Astrocyte (in vitro differentiated cells and primary cell): ENCODE results near the gene AFF3. TPM values are rescaled to one million over a fixed set of nuclear protein-coding genes. Genes with fewer than 3 reads are reported as not detected.
A peak's percentile ranks its signal among the peaks of the same experiment; 100 is the strongest.

Experiments used
- DNase-seq: peaks from one replicate; pipeline ENCODE4 v3.0.0-alpha.2; 2010; ENCODE audit warnings: low read depth
- FAIRE-seq: peaks from 2 replicates; lab custom pipeline; 2011; peaks lifted over from hg19 to GRCh38; lab: Jason Lieb, UNC
- H2AFZ ChIP-seq: 2 replicates; pipeline ENCODE4 v1.6.0; 2012; ENCODE audit warnings: low read depth, low read length, inconsistent platforms
- H3K27ac ChIP-seq: 2 replicates; pipeline ENCODE4 v1.5.1; 2011; ENCODE audit warnings: low read depth, low read length, inconsistent platforms
- H3K27me3 ChIP-seq: 2 replicates; pipeline ENCODE4 v1.6.0; 2011; ENCODE audit warnings: low read length, inconsistent platforms; ENCODE audit not compliant: insufficient read depth
- H3K36me3 ChIP-seq: 2 replicates; pipeline ENCODE4 v1.5.1; 2011; ENCODE audit warnings: low read length, inconsistent platforms; ENCODE audit not compliant: insufficient read depth
- H3K4me1 ChIP-seq: 2 replicates; pipeline ENCODE4 v1.5.1; 2011; ENCODE audit warnings: low read length, inconsistent platforms; ENCODE audit not compliant: insufficient read depth
- H3K4me2 ChIP-seq: 2 replicates; pipeline ENCODE4 v1.6.0; 2012; ENCODE audit warnings: low read length, inconsistent platforms
- H3K4me3 ChIP-seq: 2 replicates; pipeline ENCODE4 v1.5.1; 2011; ENCODE audit warnings: low read depth, mild to moderate bottlenecking, low read length, inconsistent platforms; ENCODE audit not compliant: insufficient read depth
- H3K79me2 ChIP-seq: 2 replicates; pipeline ENCODE4 v1.6.0; 2012; ENCODE audit warnings: mild to moderate bottlenecking, low read length, inconsistent platforms; ENCODE audit not compliant: insufficient read depth
- H3K9ac ChIP-seq: 2 replicates; pipeline ENCODE4 v1.6.0; 2012; ENCODE audit warnings: mild to moderate bottlenecking, low read length, inconsistent platforms
- H3K9me3 ChIP-seq: 2 replicates; pipeline ENCODE4 v1.5.1; 2012; ENCODE audit warnings: low read depth, mild to moderate bottlenecking, low read length, inconsistent platforms; ENCODE audit not compliant: insufficient read depth
- H4K20me1 ChIP-seq: 2 replicates; pipeline ENCODE4 v1.6.0; 2012; ENCODE audit warnings: low read length, inconsistent platforms; ENCODE audit not compliant: insufficient read depth
- H3K27ac Mint-ChIP-seq: one replicate; pipeline ENCODE4 v1.8.0; 2021; ENCODE audit warnings: mild to moderate bottlenecking, mixed read lengths; ENCODE audit not compliant: unreplicated experiment
- H3K27me3 Mint-ChIP-seq: one replicate; pipeline ENCODE4 v1.8.0; 2021; ENCODE audit warnings: low read depth, mixed read lengths; ENCODE audit not compliant: unreplicated experiment
- H3K36me3 Mint-ChIP-seq: one replicate; pipeline ENCODE4 v1.8.0; 2021; ENCODE audit warnings: low read depth, mixed read lengths; ENCODE audit not compliant: unreplicated experiment
- H3K4me1 Mint-ChIP-seq: one replicate; pipeline ENCODE4 v1.8.0; 2021; ENCODE audit warnings: low read depth, mixed read lengths; ENCODE audit not compliant: unreplicated experiment
- H3K4me3 Mint-ChIP-seq: one replicate; pipeline ENCODE4 v1.8.0; 2021; ENCODE audit warnings: mild to moderate bottlenecking, moderate library complexity, mixed read lengths; ENCODE audit not compliant: unreplicated experiment
- H3K9me3 Mint-ChIP-seq: one replicate; pipeline ENCODE4 v1.8.0; 2021; ENCODE audit warnings: mild to moderate bottlenecking, mixed read lengths; ENCODE audit not compliant: unreplicated experiment
- CTCF ChIP-seq: IDR thresholded peaks from 2 replicates; pipeline ENCODE4 v1.5.1; 2011; ENCODE audit warnings: low read depth, mild to moderate bottlenecking, inconsistent platforms, low read length, moderate library complexity; ENCODE audit not compliant: insufficient read depth
- EZH2 ChIP-seq: IDR thresholded peaks from 2 replicates; pipeline ENCODE4 v1.6.1; 2012; ENCODE audit warnings: mild to moderate bottlenecking, low read length, inconsistent platforms; ENCODE audit not compliant: insufficient read depth
- total RNA-seq: library from RNA; stranded (reverse); gene quantifications from 2 replicates; pipeline ENCODE4 v1.2.1, GENCODE V29; 2021

Gene AFF3
- total RNA-seq, 1 donor from 2014 or later = 14.7 TPM

- H3K27me3 ChIP-seq = no peaks in the 10 kb centered on the region
- peaks cover 3% of the 10 kb centered on the region for H3K9me3 ChIP-seq
- no peaks in the 10 kb centered on the region for H3K79me2 ChIP-seq
- H3K27ac Mint-ChIP-seq = no peak overlapping the region
- TF ChIP-seq EZH2 (no peak), CTCF (no peak)
- H3K36me3 Mint-ChIP-seq = peaks cover 10% of the 10 kb centered on the region
- H3K27me3 Mint-ChIP-seq = no peaks in the 10 kb centered on the region
- no peak overlapping the region for H2AFZ ChIP-seq
- H4K20me1 ChIP-seq = no peaks in the 10 kb centered on the region
- no peaks in the 10 kb centered on the region for H3K36me3 ChIP-seq
- H3K9ac ChIP-seq = no peak overlapping the region
- FAIRE-seq (no peak), DNase-seq (peak; percentile 38)
- H3K4me2 ChIP-seq = no peak overlapping the region
- peaks cover 16% of the 10 kb centered on the region for H3K4me1 Mint-ChIP-seq
- peaks cover 6% of the 10 kb centered on the region for H3K4me1 ChIP-seq
- H3K4me3 Mint-ChIP-seq = no peak overlapping the region
- peaks cover 12% of the 10 kb centered on the region for H3K9me3 Mint-ChIP-seq
- H3K27ac ChIP-seq = no peak overlapping the region
- no peak overlapping the region for H3K4me3 ChIP-seq
Observed at GRCh38 chr2:99772591-99773331, 369.6 kb downstream of the AFF3 start.

DNA sequence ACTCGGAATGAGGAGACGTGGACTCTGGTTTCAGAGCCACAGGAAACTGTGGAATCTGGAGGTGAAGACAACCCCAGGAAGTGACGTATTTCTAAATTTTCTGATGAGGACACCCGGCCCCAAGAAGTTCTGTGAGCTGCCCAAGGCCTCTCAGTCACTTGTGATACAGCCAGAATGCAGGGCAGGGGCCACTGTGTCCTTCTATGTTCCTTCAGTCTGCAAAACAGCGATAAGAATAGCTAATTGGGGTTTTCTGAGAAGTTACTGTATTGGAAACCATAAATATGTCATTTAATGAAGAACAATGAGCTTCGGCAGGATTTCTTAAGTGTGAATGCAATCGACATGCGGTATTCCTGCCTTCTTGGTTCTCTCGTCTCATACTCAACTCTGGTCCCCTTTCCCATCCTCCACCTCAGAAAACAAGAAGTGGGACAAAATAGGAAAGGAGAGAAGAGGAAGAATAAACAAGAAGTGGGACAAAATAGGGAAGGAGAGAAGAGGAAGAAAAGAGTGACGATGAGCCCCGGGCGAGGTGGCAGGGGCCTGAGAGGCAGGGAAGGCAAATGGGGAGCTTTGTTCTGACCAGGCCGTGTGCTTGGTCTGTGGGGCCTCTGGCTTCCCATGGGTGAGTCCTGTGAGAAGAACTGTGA lies 370.6 kb downstream of the AFF3 start:
- H3K4me1 ChIP-seq = peaks cover 3% of the 10 kb centered on the region
- Mint-ChIP-seq H3K27ac (no peak overlapping the region), H3K27me3 (no peaks in the 10 kb centered on the region), H3K36me3 (peaks cover 10% of the 10 kb centered on the region), H3K4me3 (no peak overlapping the region), H3K4me1 (peaks cover 16% of the 10 kb centered on the region), H3K9me3 (peaks cover 12% of the 10 kb centered on the region)
- no peak overlapping the region for H3K9ac ChIP-seq
- FAIRE-seq (no peak), DNase-seq (no peak)
- H3K36me3 ChIP-seq = no peaks in the 10 kb centered on the region
- H3K27ac ChIP-seq = no peak overlapping the region
- H3K27me3 ChIP-seq = no peaks in the 10 kb centered on the region
- H2AFZ ChIP-seq = no peak overlapping the region
- H3K79me2 ChIP-seq = no peaks in the 10 kb centered on the region
- H3K4me2 ChIP-seq = no peak overlapping the region
- H3K4me3 ChIP-seq = no peak overlapping the region
- peaks cover 3% of the 10 kb centered on the region for H3K9me3 ChIP-seq
- no peak for TF ChIP-seq CTCF
- TF ChIP-seq EZH2 = no peak
- H4K20me1 ChIP-seq = no peaks in the 10 kb centered on the region

DNA sequence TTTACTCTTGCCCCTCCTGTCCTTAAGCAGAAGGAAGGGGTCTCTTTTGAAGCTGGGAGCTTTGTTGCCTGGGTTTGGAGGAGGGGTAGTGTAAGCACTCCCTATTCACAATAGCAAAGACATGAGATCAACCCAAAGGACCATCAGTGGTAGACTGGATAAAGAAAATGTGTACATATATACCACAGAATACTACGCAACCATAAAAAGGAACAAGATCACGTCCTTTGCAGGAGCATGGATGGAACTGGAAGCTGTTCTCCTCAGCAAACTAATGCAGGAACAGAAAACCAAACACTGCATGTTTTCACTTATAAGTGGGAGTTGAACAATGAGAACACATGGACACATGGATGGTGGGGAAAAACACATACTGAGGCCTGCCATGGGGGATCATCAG lies 371.5 kb downstream of the AFF3 start:
- no peak for DNase-seq
- H3K4me3 ChIP-seq = no peak overlapping the region
- no peaks in the 10 kb centered on the region for H4K20me1 ChIP-seq
- H3K27me3 Mint-ChIP-seq = no peaks in the 10 kb centered on the region
- H3K9me3 Mint-ChIP-seq = peaks cover 12% of the 10 kb centered on the region
- H3K4me3 Mint-ChIP-seq = no peak overlapping the region
- no peak overlapping the region for H3K27ac ChIP-seq
- H3K79me2 ChIP-seq = no peaks in the 10 kb centered on the region
- peaks cover 2% of the 10 kb centered on the region for H3K4me1 ChIP-seq
- H3K27me3 ChIP-seq = no peaks in the 10 kb centered on the region
- peaks cover 7% of the 10 kb centered on the region for H3K4me1 Mint-ChIP-seq
- no peak overlapping the region for H3K9ac ChIP-seq
- H3K4me2 ChIP-seq = no peak overlapping the region
- H2AFZ ChIP-seq = no peak overlapping the region
- TF ChIP-seq CTCF = no peak
- no peak for TF ChIP-seq EZH2
- H3K27ac Mint-ChIP-seq = no peak overlapping the region
- no peak for FAIRE-seq
- H3K9me3 ChIP-seq = peaks cover 3% of the 10 kb centered on the region
- H3K36me3 ChIP-seq = no peaks in the 10 kb centered on the region
- peaks cover 10% of the 10 kb centered on the region for H3K36me3 Mint-ChIP-seq
